ENCODE measurements around the gene TRIP12.
"Not testable (repeated sequence)": the region's sequence is repeated elsewhere in the genome, so short reads cannot be mapped to it uniquely, and the experiment has no call there.

TRIP12 gene

GRCh38 chr2:229810786-229811185, 111.0 kb downstream of the TRIP12 start:
- Mint-ChIP-seq H3K27me3 (ENCODE audit: low read depth) (no peaks in the 10 kb centered on the region), H3K4me1 (ENCODE audit: low read depth) (peaks cover 2% of the 10 kb centered on the region), H3K36me3 (ENCODE audit: low read depth) (peaks cover 33% of the 10 kb centered on the region), H3K27ac (no peak overlapping the region), H3K9me3 (no peaks in the 10 kb centered on the region), H3K4me3 (no peak overlapping the region)
- no peak for DNase-seq (ENCODE audit: low spot score)

- peaks cover 2% of the 10 kb centered on the region for H3K4me1 Mint-ChIP-seq (ENCODE audit: low read depth)
- no peaks in the 10 kb centered on the region for H3K9me3 Mint-ChIP-seq
- no peak overlapping the region for H3K27ac Mint-ChIP-seq
- H3K27me3 Mint-ChIP-seq (ENCODE audit: low read depth): no peaks in the 10 kb centered on the region
- DNase-seq (ENCODE audit: low spot score): no peak
- H3K4me3 Mint-ChIP-seq: no peak overlapping the region
- peaks cover 44% of the 10 kb centered on the region for H3K36me3 Mint-ChIP-seq (ENCODE audit: low read depth)
These were observed 116.2 kb downstream of the TRIP12 start for GRCh38 chr2:229805559-229805958.

DNA sequence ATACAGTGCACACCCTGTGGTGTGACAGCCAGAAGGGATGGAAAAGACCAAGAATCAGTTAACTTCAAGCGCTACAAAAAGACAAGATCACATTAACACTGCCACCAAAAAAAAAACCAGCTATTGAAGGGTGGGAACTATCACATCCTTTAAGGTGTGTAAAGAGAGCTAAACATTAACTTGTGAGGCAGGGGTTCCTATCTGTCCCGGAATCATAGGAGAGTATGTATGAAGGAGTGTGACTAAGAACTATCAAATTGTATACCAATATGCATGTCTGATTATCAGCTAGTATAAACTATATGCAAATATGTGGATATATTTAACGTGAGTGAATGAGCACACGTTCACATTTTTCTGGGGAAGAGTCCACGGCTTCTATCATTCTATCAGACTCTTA, 119.0 kb downstream of the TRIP12 start:
- DNase-seq (ENCODE audit: low spot score): no peak
- Mint-ChIP-seq H3K9me3 (no peaks in the 10 kb centered on the region), H3K4me3 (no peak overlapping the region), H3K27me3 (ENCODE audit: low read depth) (no peaks in the 10 kb centered on the region), H3K27ac (no peak overlapping the region), H3K36me3 (ENCODE audit: low read depth) (peaks cover 53% of the 10 kb centered on the region), H3K4me1 (ENCODE audit: low read depth) (peaks cover 2% of the 10 kb centered on the region)

GRCh38 chr2:229800997-229801754, 120.6 kb downstream of the TRIP12 start:
- no peaks in the 10 kb centered on the region for H3K9me3 Mint-ChIP-seq
- H3K27ac Mint-ChIP-seq: no peak overlapping the region
- H3K4me1 Mint-ChIP-seq (ENCODE audit: low read depth): peaks cover 2% of the 10 kb centered on the region
- DNase-seq (ENCODE audit: low spot score): peak; percentile 29
- no peak overlapping the region for H3K4me3 Mint-ChIP-seq
- peaks cover 53% of the 10 kb centered on the region for H3K36me3 Mint-ChIP-seq (ENCODE audit: low read depth)
- H3K27me3 Mint-ChIP-seq (ENCODE audit: low read depth): no peaks in the 10 kb centered on the region

DNA sequence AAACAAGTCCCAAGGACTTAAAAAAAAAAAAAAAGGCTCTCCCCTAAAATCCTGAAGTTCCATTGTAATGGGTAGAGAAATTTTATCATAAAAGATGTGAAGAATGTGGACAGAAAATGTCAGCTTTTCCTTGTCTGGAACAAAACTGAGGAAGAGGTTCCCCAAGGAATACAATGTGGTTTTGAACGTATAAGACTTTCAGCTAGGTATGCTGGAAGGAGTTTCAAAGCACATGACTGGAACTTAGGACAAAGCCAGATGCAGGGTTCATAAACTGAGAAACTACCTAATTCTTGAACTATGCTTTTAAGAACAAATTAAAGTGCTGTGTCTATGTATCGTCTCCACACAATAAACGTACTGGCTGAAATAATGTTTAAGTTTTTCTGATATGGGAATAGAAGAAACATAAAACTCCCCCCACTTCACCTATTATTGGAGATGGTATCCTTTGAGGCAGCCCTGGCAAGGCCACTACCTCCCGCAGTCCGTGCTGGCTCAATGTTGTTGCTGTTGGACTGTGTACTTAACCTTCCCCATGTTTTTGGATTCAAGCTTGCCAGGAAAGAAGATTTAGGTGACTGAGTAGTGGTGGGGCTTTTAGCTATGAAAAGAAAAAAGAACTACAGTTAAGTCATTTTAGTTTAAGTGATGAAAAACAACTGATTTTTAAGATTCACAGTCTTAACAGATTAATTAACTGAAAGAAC, 123.2 kb downstream of the TRIP12 start:
- DNase-seq (ENCODE audit: low spot score): no peak
- no peak overlapping the region for H3K27ac Mint-ChIP-seq
- no peaks in the 10 kb centered on the region for H3K27me3 Mint-ChIP-seq (ENCODE audit: low read depth)
- peaks cover 2% of the 10 kb centered on the region for H3K4me1 Mint-ChIP-seq (ENCODE audit: low read depth)
- H3K4me3 Mint-ChIP-seq: no peak overlapping the region
- H3K9me3 Mint-ChIP-seq: no peaks in the 10 kb centered on the region
- H3K36me3 Mint-ChIP-seq (ENCODE audit: low read depth): peaks cover 51% of the 10 kb centered on the region

DNA sequence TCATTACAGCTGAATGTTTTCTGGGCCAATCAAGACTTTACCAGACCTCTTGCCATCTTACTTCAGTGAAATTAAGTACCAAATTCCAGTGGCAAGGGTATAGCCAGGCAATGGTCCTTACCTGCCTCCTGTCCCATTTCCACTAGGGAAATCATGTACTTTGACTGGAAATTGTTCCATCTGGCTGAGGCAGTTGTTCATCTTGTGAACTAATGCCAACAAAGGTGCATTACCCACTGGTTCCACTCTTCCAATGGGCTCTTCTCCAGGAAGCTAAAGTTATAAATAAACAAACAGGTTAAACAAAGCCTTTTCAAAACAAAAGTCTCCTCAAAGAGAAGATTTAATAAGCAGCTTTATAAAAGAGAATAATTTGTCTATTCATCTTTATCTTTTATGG, 126.8 kb downstream of the TRIP12 start:
- Mint-ChIP-seq H3K4me3 (no peak overlapping the region), H3K36me3 (ENCODE audit: low read depth) (peaks cover 56% of the 10 kb centered on the region), H3K9me3 (no peaks in the 10 kb centered on the region), H3K27ac (no peak overlapping the region), H3K4me1 (ENCODE audit: low read depth) (peaks cover 10% of the 10 kb centered on the region), H3K27me3 (ENCODE audit: low read depth) (no peaks in the 10 kb centered on the region)
- DNase-seq (ENCODE audit: low spot score): no peak

GRCh38 chr2:229794636-229795035, 127.2 kb downstream of the TRIP12 start:
- peaks cover 10% of the 10 kb centered on the region for H3K4me1 Mint-ChIP-seq (ENCODE audit: low read depth)
- DNase-seq (ENCODE audit: low spot score): no peak
- no peak overlapping the region for H3K27ac Mint-ChIP-seq
- no peaks in the 10 kb centered on the region for H3K27me3 Mint-ChIP-seq (ENCODE audit: low read depth)
- H3K4me3 Mint-ChIP-seq: no peak overlapping the region
- H3K9me3 Mint-ChIP-seq: no peaks in the 10 kb centered on the region
- peaks cover 58% of the 10 kb centered on the region for H3K36me3 Mint-ChIP-seq (ENCODE audit: low read depth)

- H3K9me3 Mint-ChIP-seq; H3K27me3 Mint-ChIP-seq (ENCODE audit: low read depth); DNase-seq (ENCODE audit: low spot score); H3K4me3 Mint-ChIP-seq; H3K27ac Mint-ChIP-seq: not testable (repeated sequence)
- H3K4me1 Mint-ChIP-seq (ENCODE audit: low read depth): peaks cover 25% of the 10 kb centered on the region
- peaks cover 62% of the 10 kb centered on the region for H3K36me3 Mint-ChIP-seq (ENCODE audit: low read depth)
These were observed 135.5 kb downstream of the TRIP12 start for GRCh38 chr2:229786289-229786688.

- Mint-ChIP-seq H3K4me1 (ENCODE audit: low read depth) (peaks cover 24% of the 10 kb centered on the region), H3K36me3 (ENCODE audit: low read depth) (peaks cover 56% of the 10 kb centered on the region), H3K27me3 (ENCODE audit: low read depth) (no peaks in the 10 kb centered on the region), H3K9me3 (no peaks in the 10 kb centered on the region), H3K27ac (no peak overlapping the region), H3K4me3 (no peak overlapping the region)
- DNase-seq (ENCODE audit: low spot score): no peak
These were observed 137.0 kb downstream of the TRIP12 start for GRCh38 chr2:229784791-229785190.

DNA sequence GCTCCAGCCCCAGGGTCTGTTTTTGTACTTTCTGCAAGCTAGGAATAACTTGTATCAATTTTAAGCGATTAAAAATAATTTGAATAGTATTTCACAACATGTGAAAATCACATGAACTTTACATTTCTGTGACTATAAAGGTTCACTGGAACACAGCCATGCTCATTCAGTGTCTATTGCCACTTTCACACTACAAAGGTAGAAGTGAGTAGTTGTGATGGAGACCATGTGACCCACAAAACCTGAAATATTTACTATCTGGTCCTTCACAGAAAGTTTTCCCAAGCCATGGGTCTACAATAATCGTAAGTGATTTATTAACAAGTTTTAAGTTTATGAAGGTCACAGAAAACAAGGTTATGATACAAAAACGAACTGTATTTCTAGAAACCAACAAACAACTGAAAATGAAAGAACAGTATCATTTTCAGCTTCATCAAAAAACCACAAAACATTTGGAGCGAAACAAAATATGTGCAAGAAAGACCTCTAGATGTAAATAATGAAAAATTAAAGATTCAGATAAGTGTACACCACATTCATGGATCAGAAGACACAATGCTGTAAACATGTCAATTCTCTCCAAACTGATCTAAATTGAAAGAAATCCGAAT, 138.6 kb downstream of the TRIP12 start:
- H3K9me3 Mint-ChIP-seq: no peaks in the 10 kb centered on the region
- DNase-seq (ENCODE audit: low spot score): no peak
- peaks cover 48% of the 10 kb centered on the region for H3K36me3 Mint-ChIP-seq (ENCODE audit: low read depth)
- no peaks in the 10 kb centered on the region for H3K27me3 Mint-ChIP-seq (ENCODE audit: low read depth)
- peaks cover 22% of the 10 kb centered on the region for H3K4me1 Mint-ChIP-seq (ENCODE audit: low read depth)
- H3K4me3 Mint-ChIP-seq: peak overlapping the region; percentile 7
- no peak overlapping the region for H3K27ac Mint-ChIP-seq

DNA sequence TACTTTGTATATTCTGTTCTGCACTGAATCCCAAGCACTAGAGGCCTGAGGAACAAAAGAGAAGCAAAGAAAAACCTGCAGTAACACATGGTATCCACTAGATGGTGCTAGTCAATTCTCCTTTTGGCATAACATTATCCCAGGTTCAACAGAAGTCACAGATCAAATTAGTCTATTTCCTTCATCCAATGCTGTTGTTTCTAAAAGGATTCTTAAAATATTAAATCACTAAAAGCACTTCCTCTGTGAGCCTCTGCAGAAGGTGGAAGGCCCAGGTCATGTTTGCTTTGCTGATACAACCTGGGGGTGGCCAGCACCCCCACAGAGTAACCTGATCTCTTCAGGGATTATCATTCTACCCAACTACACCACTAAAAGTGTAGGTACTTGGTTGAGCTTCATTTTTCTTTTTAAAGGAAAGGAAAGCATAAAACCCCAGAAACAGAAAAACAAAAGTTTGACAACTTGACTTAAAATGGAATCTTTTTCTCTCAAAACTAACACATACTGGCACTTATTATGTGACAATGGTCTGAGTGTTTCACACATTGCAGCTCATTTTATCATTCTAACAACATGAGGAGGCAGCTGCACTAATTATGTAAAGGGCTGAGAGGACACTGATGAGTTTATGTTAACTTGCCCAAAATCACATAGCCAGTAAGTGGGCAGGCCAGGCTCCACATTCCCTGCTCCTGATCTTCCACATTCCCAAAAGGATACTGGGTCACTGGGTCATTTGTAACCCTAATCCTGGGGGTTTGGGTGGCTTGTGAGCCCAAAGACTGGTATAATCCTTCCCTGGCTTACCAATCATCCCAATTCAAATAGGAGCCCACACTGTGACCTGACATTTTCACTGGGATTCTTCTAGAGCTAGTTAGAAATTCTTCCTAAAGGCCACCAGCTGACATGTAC, 140.7 kb downstream of the TRIP12 start:
- Mint-ChIP-seq H3K36me3 (ENCODE audit: low read depth) (peaks cover 48% of the 10 kb centered on the region), H3K4me3 (no peak overlapping the region), H3K27ac (no peak overlapping the region), H3K9me3 (no peaks in the 10 kb centered on the region), H3K4me1 (ENCODE audit: low read depth) (peaks cover 25% of the 10 kb centered on the region), H3K27me3 (ENCODE audit: low read depth) (no peaks in the 10 kb centered on the region)
- DNase-seq (ENCODE audit: low spot score): no peak

DNA sequence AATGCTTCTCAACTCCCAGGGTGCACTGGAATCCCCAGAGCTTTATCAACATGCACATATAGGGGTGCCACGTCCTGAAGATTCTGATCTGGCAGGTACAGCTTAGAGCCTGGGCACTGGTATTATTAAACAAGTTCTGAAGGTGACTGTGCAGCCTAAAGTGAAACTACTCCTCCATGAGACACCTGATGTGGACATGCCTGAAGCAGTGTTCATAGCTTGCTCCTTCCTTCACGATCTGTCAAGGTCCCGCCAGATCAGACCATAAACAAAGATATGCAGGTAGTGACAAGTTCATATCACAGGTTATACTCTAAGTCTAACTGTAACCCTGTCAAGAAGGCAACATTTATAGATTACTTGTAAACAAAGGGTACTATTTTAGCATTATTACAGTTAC, 142.2 kb downstream of the TRIP12 start:
- peaks cover 46% of the 10 kb centered on the region for H3K36me3 Mint-ChIP-seq (ENCODE audit: low read depth)
- H3K9me3 Mint-ChIP-seq: no peaks in the 10 kb centered on the region
- DNase-seq (ENCODE audit: low spot score): no peak
- no peak overlapping the region for H3K4me3 Mint-ChIP-seq
- H3K27me3 Mint-ChIP-seq (ENCODE audit: low read depth): no peaks in the 10 kb centered on the region
- H3K27ac Mint-ChIP-seq: no peak overlapping the region
- peaks cover 25% of the 10 kb centered on the region for H3K4me1 Mint-ChIP-seq (ENCODE audit: low read depth)

DNA sequence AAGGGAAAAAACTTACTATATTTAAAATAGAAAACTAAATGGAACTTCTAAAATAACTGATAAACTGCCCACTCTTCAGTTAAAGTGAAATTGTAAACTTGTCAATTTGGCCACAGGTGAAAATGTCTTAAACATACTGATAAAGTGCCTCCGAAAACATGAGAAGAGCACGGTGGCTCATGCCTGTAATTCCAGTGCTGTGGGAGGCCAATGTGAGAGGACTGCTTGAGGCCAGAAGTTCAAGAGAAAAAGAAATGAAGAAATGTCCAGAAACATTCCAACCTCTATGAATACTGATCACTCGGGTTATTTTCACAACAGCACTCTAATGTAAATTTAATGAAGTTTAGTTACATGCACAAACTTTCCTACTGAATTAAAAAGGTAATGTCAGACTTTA, 144.1 kb downstream of the TRIP12 start:
- no peaks in the 10 kb centered on the region for H3K27me3 Mint-ChIP-seq (ENCODE audit: low read depth)
- H3K36me3 Mint-ChIP-seq (ENCODE audit: low read depth): peaks cover 52% of the 10 kb centered on the region
- H3K4me1 Mint-ChIP-seq (ENCODE audit: low read depth): peaks cover 20% of the 10 kb centered on the region
- DNase-seq (ENCODE audit: low spot score): no peak
- no peak overlapping the region for H3K4me3 Mint-ChIP-seq
- no peaks in the 10 kb centered on the region for H3K9me3 Mint-ChIP-seq
- H3K27ac Mint-ChIP-seq: no peak overlapping the region

Data from T-helper 2 cell treated with Interferon-gamma antibody and Interleukin-4, amounts not matched to agents 5 μg/mL and 100 μg/mL, for 36 hours (primary cell).